ENCODE data around the gene NIT1.
A peak's percentile ranks its signal among the peaks of the same experiment; 100 is the strongest.

The NIT1 gene
- 27.4 to 39.8 (median 28.4) reads per million in 3 experiments for total RNA-seq

- peak; percentile 83 for DNase-seq
These were observed at the start of gene NIT1, which contains the start of gene PFDN2 for GRCh38 chr1:161117759-161118581. Gene NIT1, plus strand, starts transcription at chr1:161118105. Its CDS starts 72 bp downstream, at chr1:161118177. Gene PFDN2, minus strand, starts transcription at chr1:161118037. Its CDS starts 11 bp downstream, at chr1:161118026.

- DNase-seq = peak; percentile 84
These were observed 49.3 kb upstream of the NIT1 start for GRCh38 chr1:161068306-161069234.

GRCh38 chr1:161069241-161069640 is 48.7 kb upstream of the NIT1 start:
- DNase-seq = peak; percentile 12

GRCh38 chr1:161069731-161070270 is 48.1 kb upstream of the NIT1 start, which contains the start of gene ARHGAP30:
Gene ARHGAP30, minus strand, starts transcription at chr1:161069891. Its CDS starts 267 bp downstream, at chr1:161069624.
- DNase-seq = peak; percentile 88

GRCh38 chr1:161070761-161071160 is 47.1 kb upstream of the NIT1 start:
- DNase-seq = no peak

- peak; percentile 30 for DNase-seq
These were observed 46.0 kb upstream of the NIT1 start for GRCh38 chr1:161071886-161072371.

- DNase-seq = no peak
These were observed 45.0 kb upstream of the NIT1 start for GRCh38 chr1:161072751-161073449.

GRCh38 chr1:161073474-161074121 is 44.3 kb upstream of the NIT1 start:
- no peak for DNase-seq

GRCh38 chr1:161074676-161075368 is 43.1 kb upstream of the NIT1 start:
- DNase-seq = no peak

- DNase-seq = no peak
These were observed 41.5 kb upstream of the NIT1 start for GRCh38 chr1:161076410-161076809.

- no peak for DNase-seq
These were observed 40.5 kb upstream of the NIT1 start for GRCh38 chr1:161077426-161077825.

GRCh38 chr1:161079436-161080110 is 38.3 kb upstream of the NIT1 start:
- DNase-seq = no peak

GRCh38 chr1:161080441-161081405 is 37.2 kb upstream of the NIT1 start:
- DNase-seq = no peak

- DNase-seq = no peak
These were observed 36.4 kb upstream of the NIT1 start for GRCh38 chr1:161081519-161081918.

GRCh38 chr1:161082483-161082882 is 35.4 kb upstream of the NIT1 start:
- no peak for DNase-seq

GRCh38 chr1:161082996-161083747 is 34.7 kb upstream of the NIT1 start:
- DNase-seq = no peak

- DNase-seq = no peak
These were observed 33.9 kb upstream of the NIT1 start for GRCh38 chr1:161083748-161084596.
